Esophagus (tissue), 2 donors: Measurements from ENCODE around the gene POLA1. TPM values are rescaled to one million over a fixed set of nuclear protein-coding genes. Genes with fewer than 3 reads are reported as not detected.

ENCODE experiments used
- H3K27ac ChIP-seq, 2 donors: one replicate each; pipeline ENCODE4 v1.5.1; 2013; ENCODE audit warnings: low read depth in 2 of 2, mild to moderate bottlenecking in 2 of 2, inconsistent platforms in 1 of 2, low read length in 1 of 2, moderate library complexity in 1 of 2
- H3K27me3 ChIP-seq, 2 donors: one replicate each; pipeline ENCODE4 v1.6.1; 2013; ENCODE audit warnings: low read length in 2 of 2, control low read depth in 1 of 2, mild to moderate bottlenecking in 1 of 2; ENCODE audit not compliant: insufficient read depth in 2 of 2, control insufficient read depth in 1 of 2
- H3K36me3 ChIP-seq, 2 donors: one replicate each; pipeline ENCODE4 v1.6.1; 2013; ENCODE audit warnings: low read length in 1 of 2; ENCODE audit not compliant: control insufficient read depth in 2 of 2, insufficient read depth in 2 of 2
- H3K4me1 ChIP-seq, 2 donors: one replicate each; pipeline ENCODE4 v1.6.1; 2013; ENCODE audit warnings: low read length in 1 of 2; ENCODE audit not compliant: control insufficient read depth in 2 of 2, insufficient read depth in 2 of 2
- H3K4me3 ChIP-seq, 2 donors: one replicate each; pipeline ENCODE4 v1.5.1; 2013; ENCODE audit warnings: low read length in 2 of 2, mild to moderate bottlenecking in 2 of 2, low read depth in 1 of 2, moderate library complexity in 1 of 2
- H3K9me3 ChIP-seq, 2 donors: one replicate each; pipeline ENCODE4 v1.6.1; 2013; ENCODE audit warnings: mild to moderate bottlenecking in 2 of 2, low read depth in 1 of 2, low read length in 1 of 2, moderate library complexity in 1 of 2; ENCODE audit not compliant: control insufficient read depth in 2 of 2, insufficient read depth in 1 of 2
- WGBS, 2 donors: extraction: QIAGEN DNeasy Blood & Tissue Kit; methylation state at CpG; one replicate each; pipeline ENCODE4 v1.1.7; 2013; 5-methylcytosine and 5-hydroxymethylcytosine counted together
- polyA plus RNA-seq, 2 donors: library from polyadenylated mRNA; stranded (reverse); fragments of 200-250 nt; gene quantifications; one replicate each; pipeline ENCODE4 v1.2.3, GENCODE V29; 2013
- donor health status: healthy with polysubstance abuse.
- donor health status: Bipolar disorder and iron deficiency.

The POLA1 gene
- polyA plus RNA-seq, 2 donors = 2.8 to 4.5 TPM

- Histone ChIP-seq H3K4me1 (peaks cover 0 to 3% of the 10 kb centered on the region in 2 donors), H3K36me3 (no peaks in the 10 kb centered on the region), H3K4me3 (peak overlapping the region in 1 of 2 donors; percentile 23), H3K27ac (no peak overlapping the region), H3K9me3 (peaks cover 0 to 4% of the 10 kb centered on the region in 2 donors), H3K27me3 (peaks cover 0 to 19% of the 10 kb centered on the region in 2 donors)
- WGBS, 2 donors = 6 to 29% methylated on average over 40 to 44 of the region's 44 CpGs
Observed at GRCh38 chrX:25013632-25014365, 320.1 kb downstream of the POLA1 start.

GRCh38 chrX:25014366-25014838 lies 320.7 kb downstream of the POLA1 start:
- Histone ChIP-seq H3K27ac (no peak overlapping the region), H3K27me3 (peaks cover 0 to 19% of the 10 kb centered on the region in 2 donors), H3K9me3 (peaks cover 0 to 4% of the 10 kb centered on the region in 2 donors), H3K36me3 (no peaks in the 10 kb centered on the region), H3K4me1 (peaks cover 0 to 3% of the 10 kb centered on the region in 2 donors), H3K4me3 (no peak overlapping the region)
- WGBS, 2 donors = 45 to 48% methylated on average over 18 to 19 of the region's 19 CpGs

GRCh38 chrX:25015486-25016360 lies 322.0 kb downstream of the POLA1 start, which contains the start of gene ARX:
Gene ARX (minus strand): TSS chrX:25015965. CDS start chrX:25015737, 228 bp downstream.
- peaks cover 0 to 17% of the 10 kb centered on the region in 2 donors for H3K27me3 ChIP-seq
- no peak within 1 kb of the TSS for H3K4me3 ChIP-seq
- no peaks in the 10 kb centered on the region for H3K36me3 ChIP-seq
- peaks cover 0 to 4% of the 10 kb centered on the region in 2 donors for H3K9me3 ChIP-seq
- H3K4me1 ChIP-seq = peaks cover 0 to 3% of the 10 kb centered on the region in 2 donors
- WGBS, 2 donors = 13 to 28% methylated on average over 57 to 58 of the region's 58 CpGs
- H3K27ac ChIP-seq = no peak within 1 kb of the TSS

GRCh38 chrX:25016361-25016671 lies 322.6 kb downstream of the POLA1 start:
- peaks cover 0 to 4% of the 10 kb centered on the region in 2 donors for H3K9me3 ChIP-seq
- 44 to 48% methylated on average over 20 of the region's 20 CpGs for WGBS, 2 donors
- no peak overlapping the region for H3K27ac ChIP-seq
- H3K4me1 ChIP-seq = peaks cover 0 to 3% of the 10 kb centered on the region in 2 donors
- no peak overlapping the region for H3K4me3 ChIP-seq
- H3K36me3 ChIP-seq = no peaks in the 10 kb centered on the region
- H3K27me3 ChIP-seq = peaks cover 0 to 18% of the 10 kb centered on the region in 2 donors

- Histone ChIP-seq H3K4me1 (peaks cover 0 to 3% of the 10 kb centered on the region in 2 donors), H3K4me3 (no peak overlapping the region), H3K27me3 (peaks cover 0 to 20% of the 10 kb centered on the region in 2 donors), H3K36me3 (no peaks in the 10 kb centered on the region), H3K9me3 (peaks cover 0 to 4% of the 10 kb centered on the region in 2 donors), H3K27ac (no peak overlapping the region)
- WGBS, 2 donors = 32% methylated on average over 17 of the region's 17 CpGs
Observed at GRCh38 chrX:25016938-25017598, 323.4 kb downstream of the POLA1 start.

GRCh38 chrX:25017667-25018247 lies 324.0 kb downstream of the POLA1 start:
- WGBS, 2 donors = 5 to 17% methylated on average over 32 of the region's 32 CpGs
- Histone ChIP-seq H3K27me3 (peaks cover 0 to 20% of the 10 kb centered on the region in 2 donors), H3K4me1 (peaks cover 0 to 3% of the 10 kb centered on the region in 2 donors), H3K9me3 (peaks cover 1 to 4% of the 10 kb centered on the region in 2 donors), H3K4me3 (no peak overlapping the region), H3K27ac (no peak overlapping the region), H3K36me3 (no peaks in the 10 kb centered on the region)

- Histone ChIP-seq H3K9me3 (peaks cover 3 to 4% of the 10 kb centered on the region in 2 donors), H3K27me3 (peaks cover 3 to 20% of the 10 kb centered on the region in 2 donors), H3K36me3 (no peaks in the 10 kb centered on the region), H3K27ac (no peak overlapping the region), H3K4me3 (no peak overlapping the region), H3K4me1 (peaks cover 0 to 3% of the 10 kb centered on the region in 2 donors)
- 31 to 33% methylated on average over 3 of the region's 3 CpGs for WGBS, 2 donors
Observed at GRCh38 chrX:25018682-25019081, 325.0 kb downstream of the POLA1 start.

- WGBS, 2 donors = 5 to 18% methylated on average over 22 of the region's 22 CpGs
- Histone ChIP-seq H3K27ac (no peak overlapping the region), H3K4me1 (peaks cover 0 to 2% of the 10 kb centered on the region in 2 donors), H3K27me3 (peaks cover 4 to 20% of the 10 kb centered on the region in 2 donors), H3K36me3 (no peaks in the 10 kb centered on the region), H3K4me3 (no peak overlapping the region), H3K9me3 (peaks cover 3 to 4% of the 10 kb centered on the region in 2 donors)
Observed at GRCh38 chrX:25019707-25020390, 326.1 kb downstream of the POLA1 start.
